HEK293 (cell line): ENCODE data around the gene CSTPP1.

Source experiments
- CTCF ChIA-PET: fragments of 350-600 bp; formaldehyde crosslinking; extraction: SDS; loops from one replicate; lab custom pipeline; 2021; ENCODE audit warnings: antibody characterized with exemption; lab: Yijun Ruan, JAX
- POLR2A ChIA-PET: fragments of 300-600 bp; formaldehyde crosslinking; extraction: SDS; loops from one replicate; lab custom pipeline; 2020; ENCODE audit warnings: antibody characterized with exemption, inconsistent platforms; lab: Yijun Ruan, JAX
- H3K27ac ChIP-seq: fragments of 200-500 bp; sonication (Bioruptor generic); 2 replicates; pipeline ENCODE4 v1.5.1; 2014; ENCODE audit warnings: low read depth, low read length, control low read depth, inconsistent platforms; ENCODE audit errors: extremely low read depth
- H3K36me3 ChIP-seq, 2 experiments: fragments of 200-500 bp in 1 of 2; sonication (Bioruptor generic) in 1 of 2; 1 replicate in 1 of 2; 2 replicates in 1 of 2; pipeline ENCODE4 v1.5.1; 2014 to 2017; ENCODE audit warnings: inconsistent platforms in 2 of 2, low read length in 2 of 2; ENCODE audit not compliant: control insufficient read depth in 2 of 2, insufficient read depth in 1 of 2
- H3K4me1 ChIP-seq: fragments of 200-500 bp; sonication (Bioruptor generic); 2 replicates; pipeline ENCODE4 v1.5.1; 2014; ENCODE audit warnings: mild to moderate bottlenecking, low read length, inconsistent platforms; ENCODE audit not compliant: control insufficient read depth, insufficient read depth
- H3K4me3 ChIP-seq: 2 replicates; pipeline ENCODE4 v1.5.1; 2011; ENCODE audit warnings: low read depth, mild to moderate bottlenecking, control low read depth, low read length, moderate library complexity
- H3K9me3 ChIP-seq: fragments of 200-500 bp; sonication (Bioruptor generic); 2 replicates; pipeline ENCODE4 v1.5.1; 2014; ENCODE audit warnings: low read depth, low read length, inconsistent platforms; ENCODE audit not compliant: control insufficient read depth, insufficient read depth
- GFI1B ChIP-seq: fragments of 450-650 bp; formaldehyde crosslinking; IDR thresholded peaks from 2 replicates; pipeline ENCODE4 v1.5.1; 2016; ENCODE audit warnings: missing biosample characterization, missing genetic modification characterization
- GLIS1 ChIP-seq: fragments of 450-650 bp; formaldehyde crosslinking; IDR thresholded peaks from 2 replicates; pipeline ENCODE4 v1.5.1; 2016; ENCODE audit warnings: missing biosample characterization, missing genetic modification characterization
- HOXC10 ChIP-seq: sonication (generic); formaldehyde crosslinking; IDR thresholded peaks from 2 replicates; pipeline ENCODE4 v1.8.1; 2023; ENCODE audit warnings: mild to moderate bottlenecking, missing genetic modification reagents
- OVOL3 ChIP-seq: fragments of 450-650 bp; formaldehyde crosslinking; IDR thresholded peaks from 2 replicates; pipeline ENCODE4 v1.5.1; 2016; ENCODE audit warnings: missing biosample characterization, missing genetic modification characterization
- SALL2 ChIP-seq: fragments of 450-650 bp; formaldehyde crosslinking; IDR thresholded peaks from 2 replicates; pipeline ENCODE4 v1.5.0; 2017; ENCODE audit warnings: missing biosample characterization, mild to moderate bottlenecking, missing genetic modification characterization, borderline replicate concordance
- ZBTB21 ChIP-seq: fragments of 450-650 bp; formaldehyde crosslinking; IDR thresholded peaks from 2 replicates; pipeline ENCODE4 v1.5.1; 2017; ENCODE audit warnings: missing biosample characterization, missing genetic modification characterization
- ZNF112 ChIP-seq: fragments of 450-650 bp; formaldehyde crosslinking; IDR thresholded peaks from 2 replicates; pipeline ENCODE4 v1.5.0; 2017; ENCODE audit warnings: missing biosample characterization, missing genetic modification characterization
- ZNF175 ChIP-seq: fragments of 450-650 bp; formaldehyde crosslinking; IDR thresholded peaks from 2 replicates; pipeline ENCODE4 v1.5.1; 2016; ENCODE audit warnings: missing biosample characterization, missing genetic modification characterization
- ZNF184 ChIP-seq: fragments of 450-650 bp; IDR thresholded peaks from 2 replicates; pipeline ENCODE4 v1.5.1; 2018; ENCODE audit warnings: missing biosample characterization, mild to moderate bottlenecking, missing genetic modification characterization
- ZNF2 ChIP-seq: fragments of 450-650 bp; formaldehyde crosslinking; IDR thresholded peaks from 2 replicates; pipeline ENCODE4 v1.5.1; 2016; ENCODE audit warnings: missing biosample characterization, missing genetic modification characterization
- ZNF211 ChIP-seq: fragments of 450-650 bp; formaldehyde crosslinking; IDR thresholded peaks from 2 replicates; pipeline ENCODE4 v1.5.1; 2016; ENCODE audit warnings: low read depth, missing biosample characterization, missing genetic modification characterization
- ZNF266 ChIP-seq: fragments of 450-650 bp; formaldehyde crosslinking; IDR thresholded peaks from 2 replicates; pipeline ENCODE4 v1.5.1; 2016; ENCODE audit warnings: missing biosample characterization, missing genetic modification characterization, low read depth
- ZNF302 ChIP-seq: fragments of 450-650 bp; formaldehyde crosslinking; IDR thresholded peaks from 2 replicates; pipeline ENCODE4 v1.5.1; 2016; ENCODE audit warnings: missing biosample characterization, missing genetic modification characterization, low read depth
- ZNF335 ChIP-seq: fragments of 450-650 bp; formaldehyde crosslinking; conservative IDR thresholded peaks from 2 replicates; pipeline ENCODE4 v1.5.1; 2016; ENCODE audit warnings: missing biosample characterization, missing genetic modification characterization
- ZNF426 ChIP-seq: fragments of 450-650 bp; formaldehyde crosslinking; IDR thresholded peaks from 2 replicates; pipeline ENCODE4 v1.5.1; 2017; ENCODE audit warnings: missing biosample characterization, missing genetic modification characterization, mild to moderate bottlenecking, inconsistent platforms, moderate library complexity
- ZNF529 ChIP-seq: fragments of 450-650 bp; formaldehyde crosslinking; IDR thresholded peaks from 2 replicates; pipeline ENCODE4 v1.5.1; 2017; ENCODE audit warnings: missing genetic modification characterization, missing biosample characterization; ENCODE audit not compliant: insufficient replicate concordance
- ZNF560 ChIP-seq: fragments of 450-650 bp; formaldehyde crosslinking; IDR thresholded peaks from 2 replicates; pipeline ENCODE4 v1.5.1; 2017; ENCODE audit warnings: missing biosample characterization, missing genetic modification characterization, borderline replicate concordance
- ZNF571 ChIP-seq: fragments of 450-650 bp; formaldehyde crosslinking; IDR thresholded peaks from 2 replicates; pipeline ENCODE4 v1.5.0; 2017; ENCODE audit warnings: missing biosample characterization, missing genetic modification characterization
- ZNF610 ChIP-seq: fragments of 450-650 bp; formaldehyde crosslinking; IDR thresholded peaks from 2 replicates; pipeline ENCODE4 v1.5.1; 2016; ENCODE audit warnings: missing biosample characterization, missing genetic modification characterization, borderline replicate concordance
- ZNF629 ChIP-seq: fragments of 450-650 bp; formaldehyde crosslinking; IDR thresholded peaks from 2 replicates; pipeline ENCODE4 v1.5.1; 2017; ENCODE audit warnings: missing biosample characterization, missing genetic modification characterization
- TF ChIP-seq, protein P1 (sequence below): fragments of 450-650 bp; formaldehyde crosslinking; conservative IDR thresholded peaks from 2 replicates; pipeline ENCODE4 v1.5.1; 2016; ENCODE audit warnings: low read depth, missing biosample characterization, missing genetic modification characterization
- TF ChIP-seq, protein P2 (sequence below): fragments of 450-650 bp; formaldehyde crosslinking; IDR thresholded peaks from 2 replicates; pipeline ENCODE4 v1.5.1; 2016; ENCODE audit warnings: missing biosample characterization, missing genetic modification characterization
- TF ChIP-seq, protein P3 (sequence below): fragments of 450-650 bp; formaldehyde crosslinking; IDR thresholded peaks from 2 replicates; pipeline ENCODE4 v1.5.1; 2016; ENCODE audit warnings: missing biosample characterization, missing genetic modification characterization

Gene CSTPP1

DNA sequence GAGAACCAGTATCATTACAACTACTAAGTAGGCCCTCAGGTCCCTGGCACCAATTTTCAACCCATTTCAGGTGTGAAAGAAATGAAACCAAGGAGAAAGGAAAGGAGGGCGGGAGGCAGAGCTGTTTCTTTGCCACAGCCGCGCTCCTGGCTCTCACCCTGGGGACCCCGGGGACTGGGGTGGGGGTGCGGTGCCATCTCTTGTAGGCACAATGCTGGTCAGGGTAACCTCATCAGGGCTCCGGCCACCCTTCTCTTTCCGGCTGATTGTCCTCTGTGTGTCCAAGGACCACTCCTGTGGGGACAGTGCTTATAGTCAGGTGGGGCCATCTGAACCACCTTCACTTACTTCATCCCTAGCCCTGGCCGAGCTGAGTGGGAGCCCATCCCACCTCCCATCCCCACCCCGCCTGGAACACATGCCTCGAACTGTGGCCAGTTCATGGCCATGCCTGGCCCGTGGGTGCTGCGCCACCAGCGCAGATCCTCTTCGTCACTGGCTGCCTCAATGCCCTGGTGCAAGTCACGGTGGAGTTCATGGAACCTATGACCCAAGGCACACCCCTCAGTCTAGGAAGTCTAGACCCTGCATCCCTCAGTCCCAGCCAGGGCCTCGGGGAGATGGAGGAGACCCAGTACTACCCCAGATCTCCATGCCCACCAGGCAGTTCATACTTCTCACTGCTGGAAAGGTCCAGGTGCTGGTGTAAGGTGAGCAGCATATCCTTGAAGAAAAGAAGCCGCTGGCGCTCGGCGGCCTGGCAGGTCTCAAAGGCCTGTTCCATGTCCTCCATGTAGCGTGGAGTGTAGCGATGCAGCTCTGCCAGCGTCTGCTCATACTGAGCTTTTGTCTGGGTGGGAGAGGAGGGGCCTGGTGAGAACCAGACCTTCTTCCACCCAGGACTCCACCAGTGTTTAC, 242.4 kb downstream of the CSTPP1 start (continued):
- TF ChIP-seq SALL2 (tag by site-specific recombination) = no peak
- no peak for TF ChIP-seq ZNF2
- TF ChIP-seq, protein P1, sequence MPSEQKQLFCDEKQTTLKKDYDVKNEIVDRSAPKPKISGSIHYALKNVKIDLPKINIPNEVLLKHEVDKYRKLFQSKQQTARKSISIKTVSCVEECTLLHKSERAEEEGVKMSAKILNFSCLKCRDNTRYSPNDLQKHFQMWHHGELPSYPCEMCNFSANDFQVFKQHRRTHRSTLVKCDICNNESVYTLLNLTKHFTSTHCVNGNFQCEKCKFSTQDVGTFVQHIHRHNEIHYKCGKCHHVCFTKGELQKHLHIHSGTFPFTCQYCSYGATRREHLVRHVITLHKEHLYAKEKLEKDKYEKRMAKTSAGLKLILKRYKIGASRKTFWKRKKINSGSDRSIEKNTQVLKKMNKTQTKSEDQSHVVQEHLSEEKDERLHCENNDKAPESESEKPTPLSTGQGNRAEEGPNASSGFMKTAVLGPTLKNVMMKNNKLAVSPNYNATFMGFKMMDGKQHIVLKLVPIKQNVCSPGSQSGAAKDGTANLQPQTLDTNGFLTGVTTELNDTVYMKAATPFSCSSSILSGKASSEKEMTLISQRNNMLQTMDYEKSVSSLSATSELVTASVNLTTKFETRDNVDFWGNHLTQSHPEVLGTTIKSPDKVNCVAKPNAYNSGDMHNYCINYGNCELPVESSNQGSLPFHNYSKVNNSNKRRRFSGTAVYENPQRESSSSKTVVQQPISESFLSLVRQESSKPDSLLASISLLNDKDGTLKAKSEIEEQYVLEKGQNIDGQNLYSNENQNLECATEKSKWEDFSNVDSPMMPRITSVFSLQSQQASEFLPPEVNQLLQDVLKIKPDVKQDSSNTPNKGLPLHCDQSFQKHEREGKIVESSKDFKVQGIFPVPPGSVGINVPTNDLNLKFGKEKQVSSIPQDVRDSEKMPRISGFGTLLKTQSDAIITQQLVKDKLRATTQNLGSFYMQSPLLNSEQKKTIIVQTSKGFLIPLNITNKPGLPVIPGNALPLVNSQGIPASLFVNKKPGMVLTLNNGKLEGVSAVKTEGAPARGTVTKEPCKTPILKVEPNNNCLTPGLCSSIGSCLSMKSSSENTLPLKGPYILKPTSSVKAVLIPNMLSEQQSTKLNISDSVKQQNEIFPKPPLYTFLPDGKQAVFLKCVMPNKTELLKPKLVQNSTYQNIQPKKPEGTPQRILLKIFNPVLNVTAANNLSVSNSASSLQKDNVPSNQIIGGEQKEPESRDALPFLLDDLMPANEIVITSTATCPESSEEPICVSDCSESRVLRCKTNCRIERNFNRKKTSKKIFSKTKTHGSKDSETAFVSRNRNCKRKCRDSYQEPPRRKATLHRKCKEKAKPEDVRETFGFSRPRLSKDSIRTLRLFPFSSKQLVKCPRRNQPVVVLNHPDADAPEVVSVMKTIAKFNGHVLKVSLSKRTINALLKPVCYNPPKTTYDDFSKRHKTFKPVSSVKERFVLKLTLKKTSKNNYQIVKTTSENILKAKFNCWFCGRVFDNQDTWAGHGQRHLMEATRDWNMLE (tag by site-specific recombination) = no peak
- TF ChIP-seq, all 188 proteins: peak for 0

DNA sequence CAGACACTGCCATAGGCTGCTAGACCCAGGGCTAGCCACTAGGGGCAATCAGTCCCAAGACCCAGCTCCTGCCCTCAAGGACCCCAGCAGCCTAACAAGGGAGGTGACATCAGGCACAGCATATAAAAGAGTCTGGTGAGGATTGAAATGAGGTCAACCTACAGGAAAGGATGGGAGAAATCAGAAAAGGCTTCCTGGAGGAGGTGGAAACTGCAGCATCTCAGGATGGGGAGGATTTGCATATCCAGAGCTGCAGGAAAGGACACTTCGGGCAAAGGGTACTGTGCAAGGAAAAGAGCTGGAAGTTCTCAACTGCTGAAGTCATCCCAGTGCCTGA, 243.1 kb downstream of the CSTPP1 start:
- H3K27ac ChIP-seq = no peak overlapping the region
- no peaks in the 10 kb centered on the region for H3K9me3 ChIP-seq
- H3K36me3 ChIP-seq = peaks cover 0 to 59% of the 10 kb centered on the region in 2 experiments; a peak in 2 of 3 replicates
- no peak overlapping the region for H3K4me3 ChIP-seq
- CTCF ChIA-PET = interaction anchor here (0.5 to 4.0 kb wide), 16 partner anchors 9 to 245 kb away, joined by 3 to 19 read pairs (median 4); partner anchors contain the start of genes ACP2 and DDB2
- POLR2A ChIA-PET = interaction anchor here (0.7 to 4.4 kb wide), 7 partner anchors 36 to 96 kb away, joined by 3 to 45 read pairs (median 4); partner anchors contain the start of genes ACP2 and DDB2
- H3K4me1 ChIP-seq = no peaks in the 10 kb centered on the region
- TF ChIP-seq ZNF629 (tag by site-specific recombination) (peak; percentile 23; the same call in 1 of the 2 replicates), GLIS1 (tag by site-specific recombination) (peak; percentile 23; the same call in 1 of the 2 replicates), GFI1B (no peak), ZNF302 (tag by site-specific recombination) (no peak), ZNF112 (tag by site-specific recombination) (no peak), ZBTB21 (no peak), ZNF266 (no peak), ZNF571 (tag by site-specific recombination) (no peak), ZNF426 (tag by site-specific recombination) (no peak), OVOL3 (tag by site-specific recombination) (no peak), ZNF175 (tag by site-specific recombination) (no peak), ZNF335 (no peak), ZNF610 (tag by site-specific recombination) (no peak), HOXC10 (CRISPR knock-in tag) (no peak), ZNF184 (tag by site-specific recombination) (no peak), ZNF560 (tag by site-specific recombination) (no peak), ZNF529 (tag by site-specific recombination) (no peak), ZNF211 (no peak)
- TF ChIP-seq, protein P2, sequence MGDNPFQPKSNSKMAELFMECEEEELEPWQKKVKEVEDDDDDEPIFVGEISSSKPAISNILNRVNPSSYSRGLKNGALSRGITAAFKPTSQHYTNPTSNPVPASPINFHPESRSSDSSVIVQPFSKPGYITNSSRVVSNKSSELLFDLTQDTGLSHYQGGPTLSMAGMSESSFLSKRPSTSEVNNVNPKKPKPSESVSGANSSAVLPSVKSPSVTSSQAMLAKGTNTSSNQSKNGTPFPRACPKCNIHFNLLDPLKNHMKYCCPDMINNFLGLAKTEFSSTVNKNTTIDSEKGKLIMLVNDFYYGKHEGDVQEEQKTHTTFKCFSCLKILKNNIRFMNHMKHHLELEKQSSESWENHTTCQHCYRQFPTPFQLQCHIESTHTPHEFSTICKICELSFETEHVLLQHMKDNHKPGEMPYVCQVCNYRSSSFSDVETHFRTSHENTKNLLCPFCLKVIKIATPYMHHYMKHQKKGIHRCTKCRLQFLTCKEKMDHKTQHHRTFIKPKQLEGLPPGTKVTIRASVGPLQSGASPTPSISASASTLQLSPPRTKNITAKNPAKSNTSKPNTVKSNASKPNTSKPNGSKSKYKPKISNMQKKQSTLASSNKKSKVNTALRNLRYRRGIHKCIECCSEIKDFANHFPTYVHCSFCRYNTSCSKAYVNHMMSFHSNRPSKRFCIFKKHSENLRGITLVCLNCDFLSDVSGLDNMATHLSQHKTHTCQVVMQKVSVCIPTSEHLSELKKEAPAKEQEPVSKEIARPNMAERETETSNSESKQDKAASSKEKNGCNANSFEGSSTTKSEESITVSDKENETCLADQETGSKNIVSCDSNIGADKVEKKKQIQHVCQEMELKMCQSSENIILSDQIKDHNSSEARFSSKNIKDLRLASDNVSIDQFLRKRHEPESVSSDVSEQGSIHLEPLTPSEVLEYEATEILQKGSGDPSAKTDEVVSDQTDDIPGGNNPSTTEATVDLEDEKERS (tag by site-specific recombination) = no peak
- TF ChIP-seq, protein P3, sequence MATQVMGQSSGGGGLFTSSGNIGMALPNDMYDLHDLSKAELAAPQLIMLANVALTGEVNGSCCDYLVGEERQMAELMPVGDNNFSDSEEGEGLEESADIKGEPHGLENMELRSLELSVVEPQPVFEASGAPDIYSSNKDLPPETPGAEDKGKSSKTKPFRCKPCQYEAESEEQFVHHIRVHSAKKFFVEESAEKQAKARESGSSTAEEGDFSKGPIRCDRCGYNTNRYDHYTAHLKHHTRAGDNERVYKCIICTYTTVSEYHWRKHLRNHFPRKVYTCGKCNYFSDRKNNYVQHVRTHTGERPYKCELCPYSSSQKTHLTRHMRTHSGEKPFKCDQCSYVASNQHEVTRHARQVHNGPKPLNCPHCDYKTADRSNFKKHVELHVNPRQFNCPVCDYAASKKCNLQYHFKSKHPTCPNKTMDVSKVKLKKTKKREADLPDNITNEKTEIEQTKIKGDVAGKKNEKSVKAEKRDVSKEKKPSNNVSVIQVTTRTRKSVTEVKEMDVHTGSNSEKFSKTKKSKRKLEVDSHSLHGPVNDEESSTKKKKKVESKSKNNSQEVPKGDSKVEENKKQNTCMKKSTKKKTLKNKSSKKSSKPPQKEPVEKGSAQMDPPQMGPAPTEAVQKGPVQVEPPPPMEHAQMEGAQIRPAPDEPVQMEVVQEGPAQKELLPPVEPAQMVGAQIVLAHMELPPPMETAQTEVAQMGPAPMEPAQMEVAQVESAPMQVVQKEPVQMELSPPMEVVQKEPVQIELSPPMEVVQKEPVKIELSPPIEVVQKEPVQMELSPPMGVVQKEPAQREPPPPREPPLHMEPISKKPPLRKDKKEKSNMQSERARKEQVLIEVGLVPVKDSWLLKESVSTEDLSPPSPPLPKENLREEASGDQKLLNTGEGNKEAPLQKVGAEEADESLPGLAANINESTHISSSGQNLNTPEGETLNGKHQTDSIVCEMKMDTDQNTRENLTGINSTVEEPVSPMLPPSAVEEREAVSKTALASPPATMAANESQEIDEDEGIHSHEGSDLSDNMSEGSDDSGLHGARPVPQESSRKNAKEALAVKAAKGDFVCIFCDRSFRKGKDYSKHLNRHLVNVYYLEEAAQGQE (tag by site-specific recombination) = no peak
